ENCODE measurements around the gene CFAP20.

Gene CFAP20

DNA sequence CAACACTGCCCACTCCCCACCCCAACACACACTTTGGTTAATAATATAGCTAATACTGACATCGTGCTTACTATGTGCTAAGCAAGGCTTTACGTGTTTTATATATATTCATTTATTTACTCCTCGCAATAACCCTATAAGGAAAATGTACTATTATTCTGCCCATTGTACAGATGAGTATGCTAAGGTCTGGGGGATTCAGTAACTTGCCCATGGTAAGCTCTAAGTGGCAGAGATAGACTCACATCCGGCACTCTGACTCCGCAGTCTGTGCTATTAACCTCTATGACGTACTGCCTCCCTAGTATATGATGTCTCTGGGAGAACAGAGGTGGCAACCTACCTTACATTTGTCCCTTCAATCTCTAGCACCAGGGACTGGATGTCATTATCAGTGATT, 12.7 kb downstream of the CFAP20 start:
- peaks cover 46% of the 10 kb centered on the region for H3K36me3 ChIP-seq (ENCODE audit: control insufficient read depth, low read length)
- no peaks in the 10 kb centered on the region for H3F3A ChIP-seq (ENCODE audit: control insufficient read depth, insufficient read depth)
- peaks cover 22% of the 10 kb centered on the region for H4K20me1 ChIP-seq (ENCODE audit: control insufficient read depth, insufficient read depth, low read depth, low read length)
- TF ChIP-seq, protein P1, sequence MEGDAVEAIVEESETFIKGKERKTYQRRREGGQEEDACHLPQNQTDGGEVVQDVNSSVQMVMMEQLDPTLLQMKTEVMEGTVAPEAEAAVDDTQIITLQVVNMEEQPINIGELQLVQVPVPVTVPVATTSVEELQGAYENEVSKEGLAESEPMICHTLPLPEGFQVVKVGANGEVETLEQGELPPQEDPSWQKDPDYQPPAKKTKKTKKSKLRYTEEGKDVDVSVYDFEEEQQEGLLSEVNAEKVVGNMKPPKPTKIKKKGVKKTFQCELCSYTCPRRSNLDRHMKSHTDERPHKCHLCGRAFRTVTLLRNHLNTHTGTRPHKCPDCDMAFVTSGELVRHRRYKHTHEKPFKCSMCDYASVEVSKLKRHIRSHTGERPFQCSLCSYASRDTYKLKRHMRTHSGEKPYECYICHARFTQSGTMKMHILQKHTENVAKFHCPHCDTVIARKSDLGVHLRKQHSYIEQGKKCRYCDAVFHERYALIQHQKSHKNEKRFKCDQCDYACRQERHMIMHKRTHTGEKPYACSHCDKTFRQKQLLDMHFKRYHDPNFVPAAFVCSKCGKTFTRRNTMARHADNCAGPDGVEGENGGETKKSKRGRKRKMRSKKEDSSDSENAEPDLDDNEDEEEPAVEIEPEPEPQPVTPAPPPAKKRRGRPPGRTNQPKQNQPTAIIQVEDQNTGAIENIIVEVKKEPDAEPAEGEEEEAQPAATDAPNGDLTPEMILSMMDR (IDR thresholded peaks at IDR 0.05; ENCODE audit: low read depth, low read length, poor library complexity, severe bottlenecking), result no peak
- no peak for TF ChIP-seq EZH2phosphoT487 (IDR thresholded peaks at IDR 0.05; ENCODE audit: borderline replicate concordance, low read length)
- peaks cover 49% of the 10 kb centered on the region for H3K79me2 ChIP-seq (ENCODE audit: control insufficient read depth, low read length)
- H3K9me3 ChIP-seq (ENCODE audit: control insufficient read depth, insufficient read depth, low read length), result no peaks in the 10 kb centered on the region
- H3K4me1 ChIP-seq (ENCODE audit: control insufficient read depth, low read length), result peaks cover 2% of the 10 kb centered on the region
- H3K27me3 ChIP-seq (ENCODE audit: control insufficient read depth, low read length), result no peaks in the 10 kb centered on the region
- no peak overlapping the region for H3K4me2 ChIP-seq (ENCODE audit: low read length)
- no peak overlapping the region for H3K27ac ChIP-seq (ENCODE audit: low read depth, low read length)
- H3K9me2 ChIP-seq (replicated peaks; ENCODE audit: control insufficient read depth, low read length), result no peaks in the 10 kb centered on the region
- H3K4me3 ChIP-seq (ENCODE audit: low read length), result no peak overlapping the region

DNA sequence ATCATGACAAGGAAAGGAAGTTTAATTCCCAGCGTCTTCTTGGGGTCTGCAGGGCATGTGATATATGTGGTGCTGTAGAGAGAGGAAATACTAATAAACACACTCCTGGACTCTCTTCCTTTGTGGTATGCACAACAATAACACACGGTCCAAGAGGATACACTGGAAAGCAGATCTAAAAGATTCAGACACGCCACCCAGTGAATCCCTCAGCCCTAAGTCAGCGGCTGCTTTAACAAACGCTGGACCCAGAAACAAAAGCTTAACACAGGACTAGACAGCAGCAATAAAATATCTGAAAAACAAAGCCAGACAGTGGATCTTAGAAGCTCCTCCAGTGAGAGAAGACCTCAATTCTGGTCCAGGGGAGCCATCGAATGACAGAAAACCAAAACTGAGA, 13.1 kb downstream of the CFAP20 start:
- no peak overlapping the region for H3K27ac ChIP-seq (ENCODE audit: low read depth, low read length)
- no peak for TF ChIP-seq EZH2phosphoT487 (IDR thresholded peaks at IDR 0.05; ENCODE audit: borderline replicate concordance, low read length)
- TF ChIP-seq, protein P1 (IDR thresholded peaks at IDR 0.05; ENCODE audit: low read depth, low read length, poor library complexity, severe bottlenecking), result no peak
- no peaks in the 10 kb centered on the region for H3K4me1 ChIP-seq (ENCODE audit: control insufficient read depth, low read length)
- H3K36me3 ChIP-seq (ENCODE audit: control insufficient read depth, low read length), result peaks cover 45% of the 10 kb centered on the region
- no peaks in the 10 kb centered on the region for H3F3A ChIP-seq (ENCODE audit: control insufficient read depth, insufficient read depth)
- H3K27me3 ChIP-seq (ENCODE audit: control insufficient read depth, low read length), result no peaks in the 10 kb centered on the region
- H3K4me3 ChIP-seq (ENCODE audit: low read length), result no peak overlapping the region
- H3K9me2 ChIP-seq (replicated peaks; ENCODE audit: control insufficient read depth, low read length), result no peaks in the 10 kb centered on the region
- H3K9me3 ChIP-seq (ENCODE audit: control insufficient read depth, insufficient read depth, low read length), result no peaks in the 10 kb centered on the region
- H3K4me2 ChIP-seq (ENCODE audit: low read length), result no peak overlapping the region
- peaks cover 45% of the 10 kb centered on the region for H3K79me2 ChIP-seq (ENCODE audit: control insufficient read depth, low read length)
- peaks cover 19% of the 10 kb centered on the region for H4K20me1 ChIP-seq (ENCODE audit: control insufficient read depth, insufficient read depth, low read depth, low read length)

DNA sequence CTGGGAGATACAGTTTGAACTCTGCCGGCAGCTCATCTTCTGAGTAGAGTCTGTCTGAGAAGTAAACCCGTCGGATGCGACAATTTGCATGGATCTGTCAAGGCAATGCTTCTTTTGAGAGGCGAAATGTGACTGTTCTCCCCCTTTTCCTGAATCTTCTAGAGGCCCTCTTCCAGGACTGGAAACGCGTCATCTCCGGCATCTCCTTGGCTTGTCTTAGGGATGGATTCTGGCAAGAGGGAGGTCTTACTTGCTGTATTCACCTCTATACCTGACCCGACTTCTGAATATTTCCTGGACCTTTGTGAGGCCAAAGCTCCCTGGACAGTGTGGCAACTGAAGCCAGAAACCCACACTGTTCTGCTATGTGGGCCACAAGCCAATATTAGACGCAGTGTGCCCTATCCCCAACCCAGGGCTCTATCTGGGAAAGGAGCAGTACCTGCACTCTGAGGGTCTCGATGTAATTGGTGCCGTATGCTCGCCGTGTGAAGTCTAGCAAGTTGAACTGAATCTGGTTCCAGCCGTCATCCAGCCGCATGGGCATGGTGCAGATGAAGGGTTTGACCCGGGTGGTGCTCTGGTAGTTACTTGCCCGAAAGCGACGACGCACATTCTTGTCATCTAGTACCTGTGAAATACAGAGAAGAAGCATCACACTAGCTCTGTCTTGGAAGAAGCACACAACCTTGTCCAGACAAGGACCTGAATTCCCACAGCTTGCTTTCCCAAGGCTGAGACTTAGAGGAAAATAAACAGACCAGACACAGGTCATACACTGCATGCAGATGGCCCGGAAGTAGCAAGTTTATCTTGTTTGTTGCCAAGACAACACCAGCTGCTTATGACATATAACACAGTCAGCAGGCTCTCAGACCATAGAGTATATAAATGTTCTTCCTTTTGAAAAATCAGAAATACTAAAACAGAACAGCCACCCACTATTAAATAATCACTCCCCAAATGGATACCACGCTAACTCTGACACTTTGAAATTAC, 14.1 kb downstream of the CFAP20 start:
- Histone ChIP-seq H3K9me2 (replicated peaks; ENCODE audit: control insufficient read depth, low read length) (no peaks in the 10 kb centered on the region), H3F3A (ENCODE audit: control insufficient read depth, insufficient read depth) (no peaks in the 10 kb centered on the region), H3K27ac (ENCODE audit: low read depth, low read length) (no peak overlapping the region), H3K4me3 (ENCODE audit: low read length) (no peak overlapping the region), H3K9me3 (ENCODE audit: control insufficient read depth, insufficient read depth, low read length) (no peaks in the 10 kb centered on the region), H3K36me3 (ENCODE audit: control insufficient read depth, low read length) (peaks cover 40% of the 10 kb centered on the region), H3K4me1 (ENCODE audit: control insufficient read depth, low read length) (peaks cover 3% of the 10 kb centered on the region), H4K20me1 (ENCODE audit: control insufficient read depth, insufficient read depth, low read depth, low read length) (peaks cover 9% of the 10 kb centered on the region), H3K79me2 (ENCODE audit: control insufficient read depth, low read length) (peaks cover 35% of the 10 kb centered on the region), H3K4me2 (ENCODE audit: low read length) (no peak overlapping the region), H3K27me3 (ENCODE audit: control insufficient read depth, low read length) (no peaks in the 10 kb centered on the region)
- TF ChIP-seq, protein P1 (IDR thresholded peaks at IDR 0.05; ENCODE audit: low read depth, low read length, poor library complexity, severe bottlenecking), result no peak
- no peak for TF ChIP-seq EZH2phosphoT487 (IDR thresholded peaks at IDR 0.05; ENCODE audit: borderline replicate concordance, low read length)
